Sigmoid colon (tissue), 4 donors: Measurements from ENCODE around the gene TNFRSF1B.

ENCODE experiments used
- POLR2A ChIP-seq, 2 donors: fragments of 450-650 bp; IDR thresholded peaks; one replicate each; pipeline ENCODE4 v1.6.1; 2016; ENCODE audit warnings: antibody characterized with exemption in 2 of 2, mild to moderate bottlenecking in 2 of 2, moderate library complexity in 2 of 2
- POLR2AphosphoS5 ChIP-seq, 4 donors: sonication (generic); formaldehyde crosslinking; IDR thresholded peaks; one replicate each; pipeline ENCODE4 v1.6.1; 2017; ENCODE audit warnings: antibody characterized with exemption in 4 of 4
- TF ChIP-seq, protein P1 (sequence below), 4 experiments: fragments of 450-650 bp in 3 of 4; fragments of 200-600 bp in 1 of 4; IDR thresholded peaks; one replicate each; pipeline ENCODE4 v1.5.1; 2016 to 2019; ENCODE audit warnings: antibody characterized with exemption in 4 of 4, mild to moderate bottlenecking in 3 of 4, moderate library complexity in 2 of 4

- TF ChIP-seq POLR2A (IDR thresholded peaks at IDR 0.05) (no peak), POLR2AphosphoS5 (IDR thresholded peaks at IDR 0.05) (no peak)
- TF ChIP-seq, protein P1, sequence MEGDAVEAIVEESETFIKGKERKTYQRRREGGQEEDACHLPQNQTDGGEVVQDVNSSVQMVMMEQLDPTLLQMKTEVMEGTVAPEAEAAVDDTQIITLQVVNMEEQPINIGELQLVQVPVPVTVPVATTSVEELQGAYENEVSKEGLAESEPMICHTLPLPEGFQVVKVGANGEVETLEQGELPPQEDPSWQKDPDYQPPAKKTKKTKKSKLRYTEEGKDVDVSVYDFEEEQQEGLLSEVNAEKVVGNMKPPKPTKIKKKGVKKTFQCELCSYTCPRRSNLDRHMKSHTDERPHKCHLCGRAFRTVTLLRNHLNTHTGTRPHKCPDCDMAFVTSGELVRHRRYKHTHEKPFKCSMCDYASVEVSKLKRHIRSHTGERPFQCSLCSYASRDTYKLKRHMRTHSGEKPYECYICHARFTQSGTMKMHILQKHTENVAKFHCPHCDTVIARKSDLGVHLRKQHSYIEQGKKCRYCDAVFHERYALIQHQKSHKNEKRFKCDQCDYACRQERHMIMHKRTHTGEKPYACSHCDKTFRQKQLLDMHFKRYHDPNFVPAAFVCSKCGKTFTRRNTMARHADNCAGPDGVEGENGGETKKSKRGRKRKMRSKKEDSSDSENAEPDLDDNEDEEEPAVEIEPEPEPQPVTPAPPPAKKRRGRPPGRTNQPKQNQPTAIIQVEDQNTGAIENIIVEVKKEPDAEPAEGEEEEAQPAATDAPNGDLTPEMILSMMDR (IDR thresholded peaks at IDR 0.05), result no peak
Observed at GRCh38 chr1:12161324-12161661, 5.5 kb upstream of the TNFRSF1B start.
